Peyer's patch (tissue), 4 donors: ENCODE data around the gene STX1A. TPM values are rescaled to one million over a fixed set of nuclear protein-coding genes. Genes with fewer than 3 reads are reported as not detected.

ENCODE experiments used
- DNase-seq, 3 donors: peaks; one replicate each; pipeline ENCODE4 v3.0.0-alpha.2; 2017 to 2019
- H3K27ac ChIP-seq, 4 donors: fragments of 200-600 bp; sonication (generic); one replicate each; pipeline ENCODE4 v1.5.1; 2016 to 2019
- H3K27me3 ChIP-seq, 2 donors: fragments of 200-600 bp; sonication (generic); one replicate each; pipeline ENCODE4 v1.5.1; 2019
- H3K36me3 ChIP-seq, 3 donors: fragments of 200-600 bp; sonication (generic); one replicate each; pipeline ENCODE4 v1.5.1; 2016 to 2019
- H3K4me1 ChIP-seq, 4 donors: fragments of 200-600 bp; sonication (generic); one replicate each; pipeline ENCODE4 v1.5.1; 2016 to 2019
- H3K4me3 ChIP-seq, 4 donors: fragments of 200-600 bp; sonication (generic); 1 replicate in 3 of 4; 2 replicates in 1 of 4; pipeline ENCODE4 v1.5.1; 2016 to 2019; ENCODE audit warnings: mild to moderate bottlenecking in 1 of 4
- H3K9me3 ChIP-seq, 4 donors: fragments of 200-600 bp; sonication (generic); one replicate each; pipeline ENCODE4 v1.5.1; 2016 to 2019; ENCODE audit warnings: mild to moderate bottlenecking in 1 of 4
- POLR2A ChIP-seq, 2 donors: fragments of 450-650 bp; IDR thresholded peaks; one replicate each; pipeline ENCODE4 v1.5.1; 2017; ENCODE audit warnings: antibody characterized with exemption in 2 of 2, mild to moderate bottlenecking in 2 of 2, moderate library complexity in 2 of 2
- total RNA-seq, 4 donors: library from RNA; depleted of rRNA; stranded (reverse); fragments of >200 nt; gene quantifications; one replicate each; pipeline ENCODE4 v1.1.0, GENCODE V29; 2016
- TF ChIP-seq, protein P1 (sequence below), 6 experiments: fragments of 450-650 bp in 4 of 6; fragments of 200-600 bp in 2 of 6; sonication (generic) in 1 of 6; IDR thresholded peaks; one replicate each; pipeline ENCODE4 v1.5.1; 2017 to 2019; ENCODE audit warnings: antibody characterized with exemption in 6 of 6, mild to moderate bottlenecking in 3 of 6, moderate library complexity in 1 of 6

Gene STX1A
- total RNA-seq, 4 donors from 2014 or later = 5.6 to 27.3 (median 23.3) TPM

DNA sequence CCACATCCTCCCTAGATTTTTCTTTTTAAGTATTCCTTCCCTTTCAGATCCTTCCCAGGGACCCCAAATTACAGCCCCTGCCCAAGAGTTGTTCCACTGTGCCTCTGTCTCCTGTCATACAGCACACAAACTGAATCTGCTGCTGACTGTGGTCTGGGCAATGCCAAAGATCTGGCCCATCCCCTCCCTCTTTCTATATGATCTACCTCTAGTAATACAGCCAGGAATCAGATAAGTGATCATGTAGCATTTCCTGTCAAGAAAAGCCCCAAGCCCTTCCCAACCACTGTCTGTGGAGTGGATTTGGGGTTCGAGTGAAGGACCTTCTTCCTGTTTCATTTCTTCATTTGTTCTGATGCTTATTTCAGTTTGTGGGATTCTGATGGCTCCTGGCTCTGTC is 6.7 kb downstream of the STX1A start:
- no peak for DNase-seq
- Histone ChIP-seq H3K36me3 (no peaks in the 10 kb centered on the region), H3K27me3 (no peaks in the 10 kb centered on the region), H3K27ac (no peak overlapping the region), H3K4me1 (peaks cover 0 to 25% (median 2%) of the 10 kb centered on the region in 4 donors), H3K9me3 (no peaks in the 10 kb centered on the region), H3K4me3 (no peak overlapping the region)
- no peak for TF ChIP-seq POLR2A (IDR thresholded peaks at IDR 0.05)
- TF ChIP-seq, protein P1, sequence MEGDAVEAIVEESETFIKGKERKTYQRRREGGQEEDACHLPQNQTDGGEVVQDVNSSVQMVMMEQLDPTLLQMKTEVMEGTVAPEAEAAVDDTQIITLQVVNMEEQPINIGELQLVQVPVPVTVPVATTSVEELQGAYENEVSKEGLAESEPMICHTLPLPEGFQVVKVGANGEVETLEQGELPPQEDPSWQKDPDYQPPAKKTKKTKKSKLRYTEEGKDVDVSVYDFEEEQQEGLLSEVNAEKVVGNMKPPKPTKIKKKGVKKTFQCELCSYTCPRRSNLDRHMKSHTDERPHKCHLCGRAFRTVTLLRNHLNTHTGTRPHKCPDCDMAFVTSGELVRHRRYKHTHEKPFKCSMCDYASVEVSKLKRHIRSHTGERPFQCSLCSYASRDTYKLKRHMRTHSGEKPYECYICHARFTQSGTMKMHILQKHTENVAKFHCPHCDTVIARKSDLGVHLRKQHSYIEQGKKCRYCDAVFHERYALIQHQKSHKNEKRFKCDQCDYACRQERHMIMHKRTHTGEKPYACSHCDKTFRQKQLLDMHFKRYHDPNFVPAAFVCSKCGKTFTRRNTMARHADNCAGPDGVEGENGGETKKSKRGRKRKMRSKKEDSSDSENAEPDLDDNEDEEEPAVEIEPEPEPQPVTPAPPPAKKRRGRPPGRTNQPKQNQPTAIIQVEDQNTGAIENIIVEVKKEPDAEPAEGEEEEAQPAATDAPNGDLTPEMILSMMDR (IDR thresholded peaks at IDR 0.05) = no peak

DNA sequence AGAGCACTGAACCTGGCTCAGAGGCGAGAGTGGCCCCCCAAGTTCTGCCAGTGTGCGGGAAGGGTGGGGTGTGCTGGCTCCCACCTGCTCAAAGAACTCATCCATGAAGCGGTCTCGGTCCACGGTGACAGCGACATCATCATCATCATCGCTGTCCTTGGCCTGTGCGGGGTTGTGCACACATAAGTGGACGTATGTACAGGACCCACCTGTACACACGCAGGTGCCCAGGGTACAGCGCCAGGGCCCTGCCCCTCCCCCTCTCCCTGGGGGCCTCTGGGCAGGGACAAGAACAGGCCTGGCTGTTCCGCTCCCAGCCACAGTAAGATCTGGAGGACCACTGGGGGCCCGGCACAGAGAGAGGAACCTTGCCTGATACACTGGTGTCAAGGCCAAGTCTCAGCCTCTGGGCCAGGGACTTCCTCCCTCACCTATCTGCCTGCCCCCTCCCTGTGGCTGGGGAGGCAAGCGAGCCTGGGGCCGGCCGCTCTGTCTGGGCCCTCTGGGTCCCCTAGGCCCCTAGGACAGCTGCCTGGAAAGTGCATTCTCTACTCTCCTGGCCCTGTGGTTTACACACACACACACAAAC is 10.4 kb downstream of the STX1A start:
- H3K36me3 ChIP-seq = no peaks in the 10 kb centered on the region
- TF ChIP-seq POLR2A (IDR thresholded peaks at IDR 0.05) = no peak
- TF ChIP-seq, protein P1 (IDR thresholded peaks at IDR 0.05) = no peak
- DNase-seq = no peak

DNA sequence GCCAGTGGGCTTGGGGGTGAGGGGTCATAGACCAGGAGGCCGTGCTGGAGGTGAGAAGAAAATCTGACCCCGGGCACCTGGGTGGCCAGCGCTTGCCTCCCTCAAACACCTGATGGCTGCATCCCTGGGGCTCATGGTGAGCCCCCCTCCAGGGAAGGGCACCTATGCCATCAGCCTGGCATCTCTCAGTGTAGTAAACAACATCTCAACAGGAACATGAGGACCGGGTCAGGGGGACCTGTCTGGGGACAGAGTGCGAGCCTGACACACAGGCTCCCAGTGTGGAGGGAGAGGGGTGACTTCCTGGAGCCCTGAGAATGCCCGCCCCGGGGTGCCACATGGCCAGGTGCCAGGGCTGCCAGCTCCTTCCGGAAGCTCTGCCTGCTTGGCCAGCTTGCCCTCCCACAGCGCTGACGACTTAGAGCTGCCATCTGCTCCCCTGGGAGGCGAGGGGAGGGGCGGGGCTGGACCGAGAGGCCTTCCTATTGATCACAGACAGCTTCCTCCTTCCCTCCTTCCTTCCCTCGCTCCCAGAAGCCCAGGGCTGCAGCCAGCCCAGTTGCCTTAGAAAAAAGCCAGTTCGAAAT is 12.3 kb downstream of the STX1A start:
- Histone ChIP-seq H3K27ac (peak overlapping the region in 2 of 4 donors; percentile 36 to 47), H3K4me1 (peaks cover 0 to 14% (median 0%) of the 10 kb centered on the region in 4 donors), H3K4me3 (no peak overlapping the region), H3K27me3 (no peaks in the 10 kb centered on the region), H3K36me3 (no peaks in the 10 kb centered on the region), H3K9me3 (no peaks in the 10 kb centered on the region)
- TF ChIP-seq POLR2A (IDR thresholded peaks at IDR 0.05) = no peak
- peak; percentile 46 to 95 (median 92) for DNase-seq

More for the DNA sequence above, 10.4 kb downstream of the STX1A start:
- H3K27me3 ChIP-seq = no peaks in the 10 kb centered on the region
- peaks cover 0 to 14% (median 0%) of the 10 kb centered on the region in 4 donors for H3K4me1 ChIP-seq
- H3K27ac ChIP-seq = no peak overlapping the region
- H3K4me3 ChIP-seq = no peak overlapping the region
- H3K9me3 ChIP-seq = no peaks in the 10 kb centered on the region

DNA sequence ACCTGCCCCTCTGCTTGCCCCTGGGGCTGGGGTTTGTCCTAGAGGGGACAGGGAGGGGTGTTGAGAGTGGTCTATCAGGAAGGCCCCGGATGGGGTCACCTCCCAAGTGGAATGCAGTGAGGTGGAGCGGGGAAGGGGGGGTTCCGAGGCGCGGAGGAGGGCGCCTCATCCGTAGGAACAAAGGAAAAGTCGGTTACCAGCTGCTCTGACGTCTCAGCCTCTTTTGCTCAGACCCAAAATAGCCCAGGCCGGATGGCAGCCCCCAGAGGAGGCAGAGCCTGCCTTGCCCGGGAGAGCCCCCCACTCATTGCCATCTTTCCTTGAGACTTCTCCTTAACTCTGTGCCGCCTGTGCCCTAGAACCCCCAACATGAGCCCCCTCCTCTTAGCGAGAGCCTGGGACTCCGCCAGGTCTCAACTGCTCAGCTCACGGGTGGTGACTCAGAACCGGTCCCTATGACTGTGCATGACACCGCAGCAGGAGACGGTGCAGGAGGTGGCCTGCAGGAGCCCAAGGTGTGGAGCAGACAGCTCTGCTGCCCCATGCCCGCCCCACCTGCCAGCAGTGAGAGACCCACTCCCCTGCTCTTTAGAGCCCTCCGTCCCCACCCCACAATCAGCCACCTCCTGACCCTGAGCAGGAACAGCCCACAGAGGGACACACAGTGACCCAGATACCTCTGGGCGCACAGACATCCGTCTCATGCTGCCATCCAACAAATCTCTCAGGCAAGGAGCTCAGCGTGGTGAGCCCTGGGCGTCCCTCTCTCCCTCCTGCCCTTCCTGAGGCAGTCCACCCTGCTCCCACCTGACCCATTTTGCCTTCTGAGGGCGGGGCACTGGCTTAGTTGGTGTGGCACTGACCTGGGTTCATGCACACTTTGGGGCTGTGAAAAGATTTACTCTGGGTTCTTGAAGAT is 13.1 kb downstream of the STX1A start:
- peaks cover 0 to 14% (median 0%) of the 10 kb centered on the region in 4 donors for H3K4me1 ChIP-seq
- peak overlapping the region in 2 of 4 donors; percentile 36 to 47 for H3K27ac ChIP-seq
- no peak for DNase-seq
- H3K36me3 ChIP-seq = no peaks in the 10 kb centered on the region
- H3K27me3 ChIP-seq = no peaks in the 10 kb centered on the region
- TF ChIP-seq, protein P1 (IDR thresholded peaks at IDR 0.05) = no peak
- TF ChIP-seq POLR2A (IDR thresholded peaks at IDR 0.05) = no peak
- H3K4me3 ChIP-seq = no peak overlapping the region
- H3K9me3 ChIP-seq = no peaks in the 10 kb centered on the region

DNA sequence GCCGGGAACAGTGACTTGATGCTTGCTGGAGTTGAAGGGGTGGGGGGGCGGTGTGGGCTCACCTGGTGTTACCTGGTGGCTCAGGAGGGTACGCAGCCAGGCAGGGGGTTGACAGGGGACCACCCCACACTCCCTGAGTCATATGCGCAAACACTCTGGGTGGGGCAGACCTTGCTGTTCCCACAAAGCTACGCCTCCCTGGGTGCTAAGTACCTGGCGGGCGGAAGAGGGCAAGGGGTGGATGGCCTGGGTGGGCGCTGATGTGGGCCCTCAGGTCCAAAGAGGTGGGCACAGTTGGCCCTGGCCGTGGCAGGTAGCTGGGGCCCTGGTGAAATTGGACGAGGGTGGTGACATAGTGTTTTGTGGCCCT is 13.9 kb downstream of the STX1A start:
- Histone ChIP-seq H3K27me3 (no peaks in the 10 kb centered on the region), H3K36me3 (peaks cover 0 to under 1% (median 0%) of the 10 kb centered on the region in 3 donors), H3K4me1 (peaks cover 0 to 14% (median 0%) of the 10 kb centered on the region in 4 donors), H3K4me3 (no peak overlapping the region), H3K9me3 (no peaks in the 10 kb centered on the region), H3K27ac (no peak overlapping the region)
- no peak for DNase-seq
- no peak for TF ChIP-seq POLR2A (IDR thresholded peaks at IDR 0.05)
- TF ChIP-seq, protein P1 (IDR thresholded peaks at IDR 0.05) = no peak
